Activated CD4-positive, alpha-beta memory T cell treated with anti-CD3 and anti-CD28 coated beads for 36 hours (primary cell): ENCODE data around the gene CDC42BPA. TPM values are rescaled to one million over a fixed set of nuclear protein-coding genes. Genes with fewer than 3 reads are reported as not detected.
"Not testable (repeated sequence)": the region's sequence is repeated elsewhere in the genome, so short reads cannot be mapped to it uniquely, and the experiment has no call there.

ENCODE experiments used
- CTCF ChIA-PET: fragments of 350-600 bp; sonication (Branson Sonifier 250); formaldehyde crosslinking; loops from one replicate; lab custom pipeline; 2021; ENCODE audit warnings: antibody characterized with exemption, inconsistent platforms; lab: Charles Lee
- POLR2A ChIA-PET: fragments of 350-600 bp; sonication (Branson Sonifier 250); formaldehyde crosslinking; loops from one replicate; lab custom pipeline; 2021; ENCODE audit warnings: antibody characterized with exemption; lab: Charles Lee
- DNase-seq: peaks from one replicate; pipeline ENCODE4 v3.0.0-alpha.2; 2020
- H3K27ac Mint-ChIP-seq: one replicate; pipeline ENCODE4 v1.8.0; 2021; ENCODE audit warnings: mixed read lengths
- H3K27me3 Mint-ChIP-seq: one replicate; pipeline ENCODE4 v1.8.0; 2021; ENCODE audit warnings: mixed read lengths
- H3K36me3 Mint-ChIP-seq: one replicate; pipeline ENCODE4 v1.8.0; 2021; ENCODE audit warnings: mixed read lengths
- H3K4me1 Mint-ChIP-seq: one replicate; pipeline ENCODE4 v1.8.0; 2021; ENCODE audit warnings: low read depth, mixed read lengths
- H3K4me3 Mint-ChIP-seq: one replicate; pipeline ENCODE4 v1.8.0; 2021; ENCODE audit warnings: mild to moderate bottlenecking, mixed read lengths
- H3K9me3 Mint-ChIP-seq: one replicate; pipeline ENCODE4 v1.8.0; 2021; ENCODE audit warnings: mixed read lengths
- intact Hi-C: fragments of 100-400 bp; cut with micrococcal nuclease; formaldehyde crosslinking; loops from one replicate; pipeline ENCODE4 v1.15.1; 2023
- total RNA-seq, 2 experiments: library from RNA; stranded (reverse); gene quantifications; one replicate each; pipeline ENCODE4 v1.2.3, GENCODE V29; 2021

Gene CDC42BPA
- total RNA-seq, 2 experiments from 2014 or later = 2.1 to 3.1 TPM

DNA sequence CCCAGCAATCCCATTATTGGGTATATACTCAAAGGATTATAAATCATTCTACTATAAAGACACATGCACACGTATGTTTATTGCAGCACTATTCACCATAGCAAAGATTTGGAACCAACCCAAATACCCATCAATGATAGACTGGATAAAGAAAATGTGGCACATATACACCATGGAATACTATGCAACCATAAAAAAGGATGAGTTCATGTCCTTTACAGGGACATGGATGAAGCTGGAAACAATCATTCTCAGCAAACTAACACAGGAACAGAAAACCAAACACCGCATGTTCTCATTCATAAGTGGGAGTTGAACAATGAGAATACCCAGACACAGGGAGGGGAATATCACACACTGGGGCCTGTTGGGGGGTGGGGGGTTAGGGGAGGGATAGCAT, 318.7 kb downstream of the CDC42BPA start:
- intact Hi-C loops, H3K36me3 Mint-ChIP-seq, H3K27me3 Mint-ChIP-seq, CTCF ChIA-PET, POLR2A ChIA-PET, H3K27ac Mint-ChIP-seq, H3K4me3 Mint-ChIP-seq, H3K9me3 Mint-ChIP-seq, DNase-seq: not testable (repeated sequence)
- peaks cover 11% of the 10 kb centered on the region for H3K4me1 Mint-ChIP-seq

- H3K4me1 Mint-ChIP-seq = peaks cover 12% of the 10 kb centered on the region
- intact Hi-C loops = no loop called here
- no peaks in the 10 kb centered on the region for H3K9me3 Mint-ChIP-seq
- ChIA-PET CTCF (no interaction called here), POLR2A (no interaction called here)
- no peak overlapping the region for H3K27ac Mint-ChIP-seq
- no peak overlapping the region for H3K4me3 Mint-ChIP-seq
- H3K27me3 Mint-ChIP-seq = no peaks in the 10 kb centered on the region
- H3K36me3 Mint-ChIP-seq = no peaks in the 10 kb centered on the region
- no peak for DNase-seq
Observed at GRCh38 chr1:226995365-226996332, 322.6 kb downstream of the CDC42BPA start.

GRCh38 chr1:226994586-226995364, 323.5 kb downstream of the CDC42BPA start:
- Mint-ChIP-seq H3K27ac (no peak overlapping the region), H3K4me1 (peaks cover 21% of the 10 kb centered on the region), H3K27me3 (no peaks in the 10 kb centered on the region), H3K4me3 (no peak overlapping the region), H3K9me3 (no peaks in the 10 kb centered on the region), H3K36me3 (no peaks in the 10 kb centered on the region)
- DNase-seq = no peak
- ChIA-PET CTCF (no interaction called here), POLR2A (no interaction called here)
- intact Hi-C loops = no loop called here

- no peaks in the 10 kb centered on the region for H3K36me3 Mint-ChIP-seq
- no peaks in the 10 kb centered on the region for H3K9me3 Mint-ChIP-seq
- H3K27ac Mint-ChIP-seq = no peak overlapping the region
- no peaks in the 10 kb centered on the region for H3K27me3 Mint-ChIP-seq
- ChIA-PET POLR2A (no interaction called here), CTCF (no interaction called here)
- intact Hi-C loops = no loop called here
- peaks cover 27% of the 10 kb centered on the region for H3K4me1 Mint-ChIP-seq
- H3K4me3 Mint-ChIP-seq = no peak overlapping the region
- no peak for DNase-seq
Observed at GRCh38 chr1:226993814-226994585, 324.3 kb downstream of the CDC42BPA start.

DNA sequence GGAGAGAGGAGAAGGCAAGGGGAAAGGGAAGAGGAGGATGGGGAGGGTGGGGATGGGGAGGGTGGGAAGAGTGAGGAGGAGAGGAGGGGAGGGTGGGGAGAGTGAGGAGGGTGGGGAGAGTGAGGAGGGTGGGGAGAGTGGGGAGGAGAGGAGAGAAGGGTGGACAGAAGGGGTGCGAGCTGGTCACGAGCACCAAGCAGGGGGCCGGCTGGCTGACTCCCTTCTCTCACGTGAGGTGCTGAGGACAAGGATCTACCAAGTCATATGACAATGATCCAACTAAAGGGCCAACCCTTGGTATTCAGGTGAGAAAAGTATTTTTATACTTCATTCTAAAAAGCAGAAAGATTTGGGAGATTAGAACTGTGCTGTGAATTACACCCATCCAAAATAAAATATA, 326.4 kb downstream of the CDC42BPA start:
- intact Hi-C loops = no loop called here
- Mint-ChIP-seq H3K4me3 (no peak overlapping the region), H3K9me3 (no peaks in the 10 kb centered on the region), H3K36me3 (peaks cover 1% of the 10 kb centered on the region), H3K27me3 (no peaks in the 10 kb centered on the region), H3K27ac (no peak overlapping the region), H3K4me1 (peaks cover 31% of the 10 kb centered on the region)
- ChIA-PET CTCF (no interaction called here), POLR2A (no interaction called here)
- no peak for DNase-seq

DNA sequence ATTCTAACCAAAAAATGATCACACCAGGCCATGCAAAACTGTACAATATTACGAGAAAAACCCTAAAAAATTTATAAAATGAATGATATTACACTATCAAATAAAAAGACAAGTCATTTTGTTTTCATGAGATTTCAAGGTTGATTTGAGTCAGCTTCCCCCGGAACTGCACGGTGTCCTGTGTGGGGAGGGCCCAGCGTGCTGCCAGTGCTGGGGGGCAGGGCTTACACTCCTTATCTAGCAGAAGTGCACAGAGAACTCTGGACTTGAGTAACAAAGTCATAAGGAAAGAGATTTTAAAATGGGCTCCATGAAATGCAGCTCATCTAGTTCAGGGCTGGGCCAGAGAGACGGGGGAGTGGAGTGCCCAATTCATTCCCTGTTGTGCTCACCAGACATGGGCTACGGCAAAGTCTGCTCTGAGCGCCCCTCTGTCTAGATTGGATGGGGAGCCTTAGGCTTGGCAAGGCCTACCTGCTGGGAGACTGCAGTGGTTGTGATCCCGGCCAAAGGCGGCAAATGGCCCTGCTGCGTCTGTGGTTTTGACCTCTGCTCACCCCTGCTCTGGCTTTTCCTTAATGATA, 328.1 kb downstream of the CDC42BPA start:
- CTCF ChIA-PET = no interaction called here
- no peak overlapping the region for H3K4me3 Mint-ChIP-seq

GRCh38 chr1:226989085-226989920, 329.0 kb downstream of the CDC42BPA start:
- Mint-ChIP-seq H3K4me3 (no peak overlapping the region), H3K9me3 (no peaks in the 10 kb centered on the region), H3K36me3 (peaks cover 12% of the 10 kb centered on the region), H3K27me3 (no peaks in the 10 kb centered on the region), H3K27ac (peak overlapping the region; percentile 34), H3K4me1 (peaks cover 21% of the 10 kb centered on the region)
- POLR2A ChIA-PET = interaction anchor here (1.2 kb wide), 1 partner anchor 48 kb away, joined by 3 read pairs; no protein-coding TSS in a partner anchor
- DNase-seq = no peak
- CTCF ChIA-PET = no interaction called here
- intact Hi-C loops = no loop called here

More for the DNA sequence above, 328.1 kb downstream of the CDC42BPA start:
- intact Hi-C loops = loop anchor here (1.0 kb wide), 1 partner anchor 51 kb away; no protein-coding TSS in a partner anchor
- peaks cover 12% of the 10 kb centered on the region for H3K36me3 Mint-ChIP-seq
- H3K9me3 Mint-ChIP-seq = no peaks in the 10 kb centered on the region
- peaks cover 23% of the 10 kb centered on the region for H3K4me1 Mint-ChIP-seq
- H3K27me3 Mint-ChIP-seq = no peaks in the 10 kb centered on the region
- H3K27ac Mint-ChIP-seq = peak overlapping the region; percentile 34
- POLR2A ChIA-PET = interaction anchor here (1.2 kb wide), 1 partner anchor 49 kb away, joined by 3 read pairs; no protein-coding TSS in a partner anchor
- DNase-seq = peak; percentile 88

GRCh38 chr1:226988334-226988666, 330.0 kb downstream of the CDC42BPA start:
- no peak overlapping the region for H3K4me3 Mint-ChIP-seq
- intact Hi-C loops = no loop called here
- H3K27ac Mint-ChIP-seq = no peak overlapping the region
- ChIA-PET POLR2A (no interaction called here), CTCF (no interaction called here)
- H3K9me3 Mint-ChIP-seq = no peaks in the 10 kb centered on the region
- no peaks in the 10 kb centered on the region for H3K27me3 Mint-ChIP-seq
- peaks cover 12% of the 10 kb centered on the region for H3K36me3 Mint-ChIP-seq
- DNase-seq = no peak
- H3K4me1 Mint-ChIP-seq = peaks cover 21% of the 10 kb centered on the region

- no peaks in the 10 kb centered on the region for H3K9me3 Mint-ChIP-seq
- no peaks in the 10 kb centered on the region for H3K27me3 Mint-ChIP-seq
- no peak overlapping the region for H3K27ac Mint-ChIP-seq
- intact Hi-C loops = no loop called here
- CTCF ChIA-PET = interaction anchor here (0.6 kb wide), 1 partner anchor 342 kb away, joined by 3 read pairs; no protein-coding TSS in a partner anchor
- peaks cover 21% of the 10 kb centered on the region for H3K4me1 Mint-ChIP-seq
- POLR2A ChIA-PET = no interaction called here
- DNase-seq = no peak
- H3K36me3 Mint-ChIP-seq = peaks cover 14% of the 10 kb centered on the region
- H3K4me3 Mint-ChIP-seq = no peak overlapping the region
Observed at GRCh38 chr1:226987623-226988333, 330.5 kb downstream of the CDC42BPA start.

- intact Hi-C loops = no loop called here
- Mint-ChIP-seq H3K36me3 (peaks cover 14% of the 10 kb centered on the region), H3K4me1 (peaks cover 21% of the 10 kb centered on the region), H3K27me3 (no peaks in the 10 kb centered on the region), H3K27ac (no peak overlapping the region), H3K4me3 (no peak overlapping the region), H3K9me3 (no peaks in the 10 kb centered on the region)
- ChIA-PET CTCF (interaction anchor here (0.6 kb wide), 1 partner anchor 343 kb away, joined by 3 read pairs; no protein-coding TSS in a partner anchor), POLR2A (no interaction called here)
- no peak for DNase-seq
Observed at GRCh38 chr1:226987179-226987536, 331.1 kb downstream of the CDC42BPA start.
